LoVo (cell line): ENCODE data around the gene METTL1.

Source experiments
- DNase-seq: peaks from one replicate; pipeline ENCODE4 v3.0.0-alpha.2; 2016; ENCODE audit warnings: low spot score

Gene METTL1

GRCh38 chr12:57736741-57737466 lies 35.0 kb downstream of the METTL1 start:
- DNase-seq: no peak

- DNase-seq: no peak
These were observed 35.8 kb downstream of the METTL1 start for GRCh38 chr12:57735952-57736740.

GRCh38 chr12:57735198-57735855 lies 36.6 kb downstream of the METTL1 start:
- no peak for DNase-seq

- DNase-seq: no peak
These were observed 37.3 kb downstream of the METTL1 start for GRCh38 chr12:57734591-57734990.

GRCh38 chr12:57733928-57734327 lies 38.0 kb downstream of the METTL1 start:
- no peak for DNase-seq

GRCh38 chr12:57732726-57733593 lies 38.9 kb downstream of the METTL1 start:
- DNase-seq: no peak

- DNase-seq: no peak
These were observed 39.6 kb downstream of the METTL1 start for GRCh38 chr12:57732270-57732669.

- DNase-seq: no peak
These were observed 40.4 kb downstream of the METTL1 start for GRCh38 chr12:57731411-57732080.

GRCh38 chr12:57730336-57731067 lies 41.4 kb downstream of the METTL1 start:
- no peak for DNase-seq

- DNase-seq: no peak
These were observed 42.5 kb downstream of the METTL1 start for GRCh38 chr12:57729321-57729844.

GRCh38 chr12:57727758-57728395 lies 44.0 kb downstream of the METTL1 start:
- DNase-seq: no peak

GRCh38 chr12:57726884-57727757 lies 44.8 kb downstream of the METTL1 start:
- no peak for DNase-seq

- peak; percentile 96 for DNase-seq
These were observed 45.6 kb downstream of the METTL1 start for GRCh38 chr12:57726151-57726883.

- no peak for DNase-seq
These were observed 46.1 kb downstream of the METTL1 start for GRCh38 chr12:57725851-57726150.

- DNase-seq: no peak
These were observed 46.8 kb downstream of the METTL1 start for GRCh38 chr12:57724936-57725740.

- no peak for DNase-seq
These were observed 47.6 kb downstream of the METTL1 start for GRCh38 chr12:57724003-57724935.

GRCh38 chr12:57723630-57723962 lies 48.3 kb downstream of the METTL1 start:
- no peak for DNase-seq
